SH-SY5Y (cell line): ENCODE data around the gene ALG14.

Source experiments
- GATA2 ChIP-seq: IDR thresholded peaks from 2 replicates; pipeline ENCODE4 v1.6.1; 2011; ENCODE audit warnings: mild to moderate bottlenecking, low read depth, low read length
- GATA3 ChIP-seq: IDR thresholded peaks from 2 replicates; pipeline ENCODE4 v1.6.1; 2011; ENCODE audit warnings: low read depth, mild to moderate bottlenecking, low read length, moderate library complexity

Gene ALG14

GRCh38 chr1:94954263-94955220, 118.2 kb downstream of the ALG14 start:
- TF ChIP-seq GATA2 = no peak
- TF ChIP-seq GATA3 = no peak

GRCh38 chr1:94953746-94954145, 119.0 kb downstream of the ALG14 start:
- TF ChIP-seq GATA3 (no peak), GATA2 (no peak)

GRCh38 chr1:94953107-94953506, 119.6 kb downstream of the ALG14 start:
- TF ChIP-seq GATA3 (no peak), GATA2 (no peak)

- TF ChIP-seq GATA3 = peak; percentile 71
- TF ChIP-seq GATA2 = peak; percentile 53; the same call in 1 of the 2 replicates
Observed at GRCh38 chr1:94952539-94952938, 120.2 kb downstream of the ALG14 start.

- TF ChIP-seq GATA2 (peak; percentile 70), GATA3 (peak; percentile 79)
Observed at GRCh38 chr1:94951509-94952208, 121.1 kb downstream of the ALG14 start.

- TF ChIP-seq GATA2 (no peak), GATA3 (no peak)
Observed at GRCh38 chr1:94951046-94951445, 121.7 kb downstream of the ALG14 start.

GRCh38 chr1:94949681-94950661, 122.8 kb downstream of the ALG14 start:
- TF ChIP-seq GATA3 (peak; percentile 94), GATA2 (peak; percentile 79)

- no peak for TF ChIP-seq GATA3
- TF ChIP-seq GATA2 = no peak
Observed at GRCh38 chr1:94947437-94947836, 125.3 kb downstream of the ALG14 start.

- TF ChIP-seq GATA2 = no peak
Observed at GRCh38 chr1:94946886-94947285, 125.9 kb downstream of the ALG14 start.

- no peak for TF ChIP-seq GATA3
- no peak for TF ChIP-seq GATA2
Observed at GRCh38 chr1:94942171-94943128, 130.3 kb downstream of the ALG14 start.

GRCh38 chr1:94940738-94941137, 132.0 kb downstream of the ALG14 start:
- no peak for TF ChIP-seq GATA2
- no peak for TF ChIP-seq GATA3

- no peak for TF ChIP-seq GATA3
- no peak for TF ChIP-seq GATA2
Observed at GRCh38 chr1:94937820-94938219, 134.9 kb downstream of the ALG14 start.

GRCh38 chr1:94936861-94937620, 135.7 kb downstream of the ALG14 start:
- TF ChIP-seq GATA3 (no peak), GATA2 (no peak)

GRCh38 chr1:94935476-94935875, 137.3 kb downstream of the ALG14 start:
- no peak for TF ChIP-seq GATA3
- TF ChIP-seq GATA2 = no peak
